Body of pancreas (tissue), 4 donors: Measurements from ENCODE around the gene TMTC4.

Experiments used
- POLR2A ChIP-seq, 3 donors: fragments of 450-650 bp; IDR thresholded peaks; one replicate each; pipeline ENCODE4 v1.6.1; 2016; ENCODE audit warnings: antibody characterized with exemption in 3 of 3, mild to moderate bottlenecking in 2 of 3
- TF ChIP-seq, protein P1 (sequence below), 7 experiments: fragments of 450-650 bp in 4 of 7; fragments of 200-600 bp in 3 of 7; sonication (generic) in 3 of 7; IDR thresholded peaks; one replicate each; pipeline ENCODE4 v1.5.1; 2016 to 2019; ENCODE audit warnings: antibody characterized with exemption in 7 of 7

DNA sequence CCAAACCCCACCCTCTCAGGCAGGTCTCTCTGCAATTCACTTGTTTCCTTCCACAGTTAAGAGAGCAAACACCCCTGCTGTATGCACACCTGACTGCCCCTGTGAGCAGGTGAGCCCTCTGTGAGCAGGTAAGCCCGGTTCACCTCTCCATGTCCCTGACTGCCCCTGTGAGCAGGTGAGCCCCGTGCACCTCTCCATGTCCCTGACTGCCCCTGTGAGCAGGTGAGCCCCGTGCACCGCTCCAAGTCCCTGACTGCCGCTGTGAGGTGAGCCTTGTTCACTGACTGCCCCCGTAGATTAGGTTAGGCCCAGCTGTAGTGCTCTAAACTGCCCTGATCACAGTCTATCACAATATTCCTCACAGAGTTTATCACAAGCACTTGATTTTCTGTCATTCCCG is 29.2 kb downstream of the TMTC4 start:
- TF ChIP-seq, protein P1, sequence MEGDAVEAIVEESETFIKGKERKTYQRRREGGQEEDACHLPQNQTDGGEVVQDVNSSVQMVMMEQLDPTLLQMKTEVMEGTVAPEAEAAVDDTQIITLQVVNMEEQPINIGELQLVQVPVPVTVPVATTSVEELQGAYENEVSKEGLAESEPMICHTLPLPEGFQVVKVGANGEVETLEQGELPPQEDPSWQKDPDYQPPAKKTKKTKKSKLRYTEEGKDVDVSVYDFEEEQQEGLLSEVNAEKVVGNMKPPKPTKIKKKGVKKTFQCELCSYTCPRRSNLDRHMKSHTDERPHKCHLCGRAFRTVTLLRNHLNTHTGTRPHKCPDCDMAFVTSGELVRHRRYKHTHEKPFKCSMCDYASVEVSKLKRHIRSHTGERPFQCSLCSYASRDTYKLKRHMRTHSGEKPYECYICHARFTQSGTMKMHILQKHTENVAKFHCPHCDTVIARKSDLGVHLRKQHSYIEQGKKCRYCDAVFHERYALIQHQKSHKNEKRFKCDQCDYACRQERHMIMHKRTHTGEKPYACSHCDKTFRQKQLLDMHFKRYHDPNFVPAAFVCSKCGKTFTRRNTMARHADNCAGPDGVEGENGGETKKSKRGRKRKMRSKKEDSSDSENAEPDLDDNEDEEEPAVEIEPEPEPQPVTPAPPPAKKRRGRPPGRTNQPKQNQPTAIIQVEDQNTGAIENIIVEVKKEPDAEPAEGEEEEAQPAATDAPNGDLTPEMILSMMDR (IDR thresholded peaks at IDR 0.05), result no peak
- no peak for TF ChIP-seq POLR2A (IDR thresholded peaks at IDR 0.05)
